Testis (tissue), 2 donors: ENCODE measurements around the gene KLF7.

Source experiments
- POLR2A ChIP-seq: fragments of 450-650 bp; IDR thresholded peaks from one replicate; pipeline ENCODE4 v1.6.1; 2017; ENCODE audit warnings: antibody characterized with exemption, mild to moderate bottlenecking, moderate library complexity
- TF ChIP-seq, protein P1 (sequence below), 3 experiments: fragments of 450-650 bp in 2 of 3; fragments of 200-600 bp in 1 of 3; sonication (generic) in 1 of 3; IDR thresholded peaks; one replicate each; pipeline ENCODE4 v1.5.1; 2016 to 2019; ENCODE audit warnings: antibody characterized with exemption in 3 of 3, mild to moderate bottlenecking in 2 of 3, moderate library complexity in 1 of 3

- TF ChIP-seq, protein P1, sequence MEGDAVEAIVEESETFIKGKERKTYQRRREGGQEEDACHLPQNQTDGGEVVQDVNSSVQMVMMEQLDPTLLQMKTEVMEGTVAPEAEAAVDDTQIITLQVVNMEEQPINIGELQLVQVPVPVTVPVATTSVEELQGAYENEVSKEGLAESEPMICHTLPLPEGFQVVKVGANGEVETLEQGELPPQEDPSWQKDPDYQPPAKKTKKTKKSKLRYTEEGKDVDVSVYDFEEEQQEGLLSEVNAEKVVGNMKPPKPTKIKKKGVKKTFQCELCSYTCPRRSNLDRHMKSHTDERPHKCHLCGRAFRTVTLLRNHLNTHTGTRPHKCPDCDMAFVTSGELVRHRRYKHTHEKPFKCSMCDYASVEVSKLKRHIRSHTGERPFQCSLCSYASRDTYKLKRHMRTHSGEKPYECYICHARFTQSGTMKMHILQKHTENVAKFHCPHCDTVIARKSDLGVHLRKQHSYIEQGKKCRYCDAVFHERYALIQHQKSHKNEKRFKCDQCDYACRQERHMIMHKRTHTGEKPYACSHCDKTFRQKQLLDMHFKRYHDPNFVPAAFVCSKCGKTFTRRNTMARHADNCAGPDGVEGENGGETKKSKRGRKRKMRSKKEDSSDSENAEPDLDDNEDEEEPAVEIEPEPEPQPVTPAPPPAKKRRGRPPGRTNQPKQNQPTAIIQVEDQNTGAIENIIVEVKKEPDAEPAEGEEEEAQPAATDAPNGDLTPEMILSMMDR (IDR thresholded peaks at IDR 0.05), result no peak
- TF ChIP-seq POLR2A, result no peak
Measured at GRCh38 chr2:207126724-207127308, 38.9 kb downstream of the KLF7 start.
